GM12891 (cell line): Measurements from ENCODE around the gene SLC9C1.

ENCODE experiments used
- PAX5 ChIP-seq: IDR thresholded peaks from 2 replicates; pipeline ENCODE4 v1.6.1; 2011; ENCODE audit warnings: low read length, moderate library complexity, mild to moderate bottlenecking; ENCODE audit not compliant: insufficient read depth, severe bottlenecking
- POLR2A ChIP-seq: IDR thresholded peaks from 2 replicates; pipeline ENCODE4 v1.6.1; 2011; ENCODE audit warnings: low read depth, low read length, control low read depth
- POLR2AphosphoS5 ChIP-seq: IDR thresholded peaks from 2 replicates; pipeline ENCODE4 v1.6.1; 2011; ENCODE audit warnings: low read depth, low read length, control low read depth
- SPI1 ChIP-seq: IDR thresholded peaks from 2 replicates; pipeline ENCODE4 v1.6.1; 2011; ENCODE audit warnings: low read depth, low read length, control low read depth
- TAF1 ChIP-seq: IDR thresholded peaks from 2 replicates; pipeline ENCODE4 v1.6.1; 2011; ENCODE audit warnings: low read depth, low read length, control low read depth

DNA sequence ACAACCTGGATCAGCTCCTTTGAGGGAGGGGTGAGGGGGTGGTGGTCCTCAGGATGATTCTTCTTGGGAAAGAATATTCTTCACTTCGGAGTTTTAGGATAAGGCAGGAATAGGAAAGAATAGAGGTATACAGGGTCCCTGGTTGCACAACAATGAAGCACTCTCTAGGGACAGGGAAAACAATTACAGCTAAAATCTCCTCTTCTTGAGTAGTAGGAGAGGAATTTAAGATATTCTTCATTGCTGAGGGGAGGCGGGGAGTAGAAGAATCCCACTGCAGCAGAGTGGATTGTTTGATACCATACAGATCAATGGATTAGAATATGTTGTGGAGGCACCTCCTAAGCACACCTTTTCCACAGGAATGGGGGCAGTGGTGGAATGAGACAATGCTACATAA is 20.5 kb downstream of the SLC9C1 start:
- no peak for TF ChIP-seq POLR2A
- no peak for TF ChIP-seq POLR2AphosphoS5
- no peak for TF ChIP-seq TAF1
- no peak for TF ChIP-seq SPI1
- no peak for TF ChIP-seq PAX5
